Bronchial epithelial cell (primary cell): ENCODE data around the gene CTR9. TPM values are rescaled to one million over a fixed set of nuclear protein-coding genes. Genes with fewer than 3 reads are reported as not detected.

ENCODE experiments used
- DNase-seq: peaks from one replicate; pipeline ENCODE4 v3.0.0-alpha.2; 2010; ENCODE audit warnings: low read depth
- FAIRE-seq: peaks from 2 replicates; lab custom pipeline; 2011; peaks lifted over from hg19 to GRCh38; lab: Jason Lieb, UNC
- H3K27me3 ChIP-seq: 2 replicates; pipeline ENCODE4 v1.5.1; 2011; ENCODE audit warnings: low read length; ENCODE audit not compliant: control insufficient read depth, insufficient read depth
- H3K36me3 ChIP-seq: 2 replicates; pipeline ENCODE4 v1.5.1; 2011; ENCODE audit warnings: low read length; ENCODE audit not compliant: control insufficient read depth, insufficient read depth
- H3K4me3 ChIP-seq: 2 replicates; pipeline ENCODE4 v1.5.1; 2011; ENCODE audit warnings: mild to moderate bottlenecking, low read depth, low read length, control low read depth
- total RNA-seq: library from RNA; depleted of rRNA; stranded (reverse); fragments of >200 nt; gene quantifications from 2 replicates; pipeline ENCODE4 v1.2.1, GENCODE V29; 2014
- TF ChIP-seq, protein P1 (sequence below): IDR thresholded peaks from 2 replicates; pipeline ENCODE4 v1.5.1; 2011; ENCODE audit warnings: mild to moderate bottlenecking, moderate library complexity, low read length, control low read depth, inconsistent platforms; ENCODE audit not compliant: insufficient read depth, severe bottlenecking

Gene CTR9
- total RNA-seq, 1 donor from 2014 or later, result 16.8 TPM

DNA sequence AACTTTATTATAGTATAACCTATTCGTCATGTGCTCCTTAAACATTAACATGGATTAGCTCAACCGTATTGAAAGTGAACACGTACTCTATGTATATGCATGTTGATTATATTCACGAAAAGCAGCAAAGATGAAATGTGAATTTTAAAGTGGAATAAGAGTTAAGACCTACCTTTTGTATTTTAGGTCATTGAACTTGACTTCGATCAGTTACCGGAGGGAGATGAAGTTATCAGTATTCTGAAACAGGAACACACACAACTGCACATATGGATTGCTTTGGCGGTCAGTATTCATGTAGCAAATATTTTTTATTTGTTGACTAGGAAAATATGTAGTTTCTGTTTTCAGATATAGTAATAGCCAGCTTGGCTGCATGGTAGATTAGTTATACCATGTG, 1.4 kb downstream of the CTR9 start:
- TF ChIP-seq, protein P1, sequence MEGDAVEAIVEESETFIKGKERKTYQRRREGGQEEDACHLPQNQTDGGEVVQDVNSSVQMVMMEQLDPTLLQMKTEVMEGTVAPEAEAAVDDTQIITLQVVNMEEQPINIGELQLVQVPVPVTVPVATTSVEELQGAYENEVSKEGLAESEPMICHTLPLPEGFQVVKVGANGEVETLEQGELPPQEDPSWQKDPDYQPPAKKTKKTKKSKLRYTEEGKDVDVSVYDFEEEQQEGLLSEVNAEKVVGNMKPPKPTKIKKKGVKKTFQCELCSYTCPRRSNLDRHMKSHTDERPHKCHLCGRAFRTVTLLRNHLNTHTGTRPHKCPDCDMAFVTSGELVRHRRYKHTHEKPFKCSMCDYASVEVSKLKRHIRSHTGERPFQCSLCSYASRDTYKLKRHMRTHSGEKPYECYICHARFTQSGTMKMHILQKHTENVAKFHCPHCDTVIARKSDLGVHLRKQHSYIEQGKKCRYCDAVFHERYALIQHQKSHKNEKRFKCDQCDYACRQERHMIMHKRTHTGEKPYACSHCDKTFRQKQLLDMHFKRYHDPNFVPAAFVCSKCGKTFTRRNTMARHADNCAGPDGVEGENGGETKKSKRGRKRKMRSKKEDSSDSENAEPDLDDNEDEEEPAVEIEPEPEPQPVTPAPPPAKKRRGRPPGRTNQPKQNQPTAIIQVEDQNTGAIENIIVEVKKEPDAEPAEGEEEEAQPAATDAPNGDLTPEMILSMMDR, result no peak
- DNase-seq (no peak), FAIRE-seq (no peak)
- H3K27me3 ChIP-seq, result no peaks in the 10 kb centered on the region
- H3K4me3 ChIP-seq, result no peak overlapping the region
- H3K36me3 ChIP-seq, result peaks cover 9% of the 10 kb centered on the region

- TF ChIP-seq, protein P1, result peak; percentile 30
- DNase-seq, result peak; percentile 28
- H3K27me3 ChIP-seq, result no peaks in the 10 kb centered on the region
- no peak overlapping the region for H3K4me3 ChIP-seq
- no peak for FAIRE-seq
- peaks cover 24% of the 10 kb centered on the region for H3K36me3 ChIP-seq
Observed at GRCh38 chr11:10758957-10759356, 7.9 kb downstream of the CTR9 start.

- TF ChIP-seq, protein P1, result no peak
- DNase-seq (no peak), FAIRE-seq (no peak)
- no peak overlapping the region for H3K4me3 ChIP-seq
- no peaks in the 10 kb centered on the region for H3K27me3 ChIP-seq
- peaks cover 23% of the 10 kb centered on the region for H3K36me3 ChIP-seq
Observed at GRCh38 chr11:10761085-10761698, 10.1 kb downstream of the CTR9 start.

DNA sequence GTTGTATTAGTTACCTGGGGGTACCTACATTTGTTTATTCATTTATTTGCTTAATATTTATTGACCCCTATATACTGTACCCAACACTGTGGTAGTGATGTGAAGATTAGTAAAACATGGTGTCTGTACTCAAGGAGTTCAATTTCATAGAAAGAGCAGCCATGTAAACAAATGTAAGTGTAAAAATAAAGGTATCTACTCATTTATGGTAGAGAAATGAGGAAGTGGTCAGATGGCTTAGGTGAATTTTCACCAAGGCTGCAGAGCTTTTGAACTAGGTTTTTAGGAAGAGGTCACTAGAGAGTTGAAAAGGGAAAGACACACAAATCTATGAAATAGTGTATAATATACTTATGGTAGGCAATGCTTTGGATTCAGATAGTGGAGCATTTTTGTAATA, 11.1 kb downstream of the CTR9 start:
- FAIRE-seq, result no peak
- H3K4me3 ChIP-seq, result no peak overlapping the region
- no peaks in the 10 kb centered on the region for H3K27me3 ChIP-seq
- DNase-seq, result no peak
- TF ChIP-seq, protein P1, result no peak
- H3K36me3 ChIP-seq, result peaks cover 20% of the 10 kb centered on the region

GRCh38 chr11:10762913-10763421, 11.9 kb downstream of the CTR9 start:
- peaks cover 20% of the 10 kb centered on the region for H3K36me3 ChIP-seq
- DNase-seq (no peak), FAIRE-seq (no peak)
- H3K27me3 ChIP-seq, result no peaks in the 10 kb centered on the region
- TF ChIP-seq, protein P1, result no peak
- H3K4me3 ChIP-seq, result no peak overlapping the region

DNA sequence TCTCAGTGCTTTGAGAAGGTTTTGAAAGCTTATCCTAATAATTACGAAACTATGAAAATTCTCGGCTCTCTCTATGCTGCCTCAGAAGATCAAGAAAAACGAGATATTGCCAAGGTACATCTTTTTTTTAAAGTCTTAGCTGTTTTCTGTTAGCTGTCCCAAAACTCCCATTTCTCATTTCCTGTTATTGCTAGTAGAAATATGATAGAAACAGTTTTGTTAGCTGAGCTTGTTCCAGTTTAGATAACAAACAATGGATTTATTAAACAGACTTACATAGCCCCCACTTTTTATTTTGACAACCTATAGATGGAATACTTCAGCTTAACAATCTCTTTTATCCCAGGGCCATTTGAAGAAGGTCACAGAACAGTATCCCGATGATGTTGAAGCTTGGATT, 12.7 kb downstream of the CTR9 start:
- DNase-seq, result no peak
- TF ChIP-seq, protein P1, result no peak
- FAIRE-seq, result no peak
- H3K4me3 ChIP-seq, result no peak overlapping the region
- H3K36me3 ChIP-seq, result peaks cover 19% of the 10 kb centered on the region
- no peaks in the 10 kb centered on the region for H3K27me3 ChIP-seq
